SH-SY5Y (cell line): ENCODE measurements around the gene IRF7.

ENCODE experiments used
- GATA2 ChIP-seq: IDR thresholded peaks from 2 replicates; pipeline ENCODE4 v1.6.1; 2011; ENCODE audit warnings: mild to moderate bottlenecking, low read depth, low read length
- GATA3 ChIP-seq: IDR thresholded peaks from 2 replicates; pipeline ENCODE4 v1.6.1; 2011; ENCODE audit warnings: low read depth, mild to moderate bottlenecking, low read length, moderate library complexity

IRF7 gene

GRCh38 chr11:592501-592900 is 23.2 kb downstream of the IRF7 start:
- TF ChIP-seq GATA3 (no peak), GATA2 (no peak)

DNA sequence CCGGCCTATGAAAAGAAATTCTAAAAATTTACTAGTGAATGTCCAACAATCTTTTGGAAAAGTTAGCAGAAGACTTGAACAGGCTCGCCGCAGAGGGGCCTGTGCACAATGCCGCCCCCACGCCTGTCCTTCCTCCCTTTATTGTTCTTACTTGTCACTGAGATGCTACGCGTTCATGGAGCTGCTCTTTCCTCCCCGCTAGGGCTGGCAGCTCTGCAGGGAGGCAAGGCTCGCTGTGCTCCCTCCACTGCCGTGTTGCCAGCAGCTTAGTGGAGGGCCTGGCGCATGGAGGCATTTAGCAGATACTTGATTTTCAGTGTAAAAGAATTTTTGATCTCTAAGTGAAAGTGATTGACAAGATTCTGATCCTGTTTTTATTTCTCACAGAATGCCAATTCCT is 24.8 kb downstream of the IRF7 start:
- TF ChIP-seq GATA3 (no peak), GATA2 (no peak)

DNA sequence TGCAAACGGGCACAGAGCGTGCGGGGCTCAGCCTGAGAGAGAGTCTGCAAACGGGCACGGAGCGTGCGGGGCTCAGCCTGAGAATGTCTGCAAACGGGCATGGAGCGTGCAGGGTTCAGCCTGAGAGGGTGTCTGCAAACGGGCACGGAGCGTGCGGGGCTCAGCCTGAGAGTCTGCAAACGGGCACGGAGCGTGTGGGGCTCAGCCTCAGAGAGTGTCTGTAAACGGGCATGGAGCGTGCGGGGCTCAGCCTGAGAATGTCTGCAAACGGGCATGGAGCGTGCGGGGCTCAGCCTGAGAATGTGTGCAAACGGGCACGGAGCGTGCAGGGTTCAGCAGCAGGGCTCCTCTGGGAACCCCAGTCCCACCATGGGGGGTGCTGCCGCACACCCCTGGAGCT is 26.0 kb downstream of the IRF7 start:
- TF ChIP-seq GATA3 (no peak), GATA2 (no peak)

GRCh38 chr11:587978-588380 is 27.8 kb downstream of the IRF7 start:
- TF ChIP-seq GATA2, result no peak

- TF ChIP-seq GATA2 (no peak), GATA3 (no peak)
These were observed 28.2 kb downstream of the IRF7 start for GRCh38 chr11:587546-587945.

- TF ChIP-seq GATA3 (no peak), GATA2 (no peak)
These were observed 29.1 kb downstream of the IRF7 start for GRCh38 chr11:586376-587316.

- TF ChIP-seq GATA3 (no peak), GATA2 (no peak)
These were observed 31.5 kb downstream of the IRF7 start for GRCh38 chr11:584287-584686.

GRCh38 chr11:581752-582151 is 34.0 kb downstream of the IRF7 start:
- TF ChIP-seq GATA2 (no peak), GATA3 (no peak)

DNA sequence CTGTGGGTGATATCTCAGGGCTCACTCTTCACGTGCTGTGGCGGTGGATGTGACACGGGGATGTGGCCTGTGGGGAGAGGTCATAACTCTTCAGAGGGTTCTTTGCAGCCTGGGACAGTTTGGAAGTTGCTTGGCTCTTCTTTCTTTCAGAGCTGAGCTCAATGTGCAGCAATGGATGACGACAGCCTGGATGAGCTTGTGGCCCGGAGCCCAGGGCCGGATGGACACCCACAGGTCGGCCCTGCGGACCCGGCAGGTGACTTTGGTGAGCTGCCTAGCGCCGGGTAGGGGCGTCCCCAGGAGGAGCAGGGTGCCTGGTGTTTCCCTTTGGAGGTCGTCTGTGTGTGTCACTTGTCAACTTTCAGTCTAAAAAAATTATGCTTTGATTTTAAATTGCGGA is 34.4 kb downstream of the IRF7 start:
- TF ChIP-seq GATA3, result no peak
- TF ChIP-seq GATA2, result no peak

- TF ChIP-seq GATA3 (no peak), GATA2 (no peak)
These were observed 35.7 kb downstream of the IRF7 start for GRCh38 chr11:579830-580601.

- TF ChIP-seq GATA3 (no peak), GATA2 (no peak)
These were observed 37.3 kb downstream of the IRF7 start for GRCh38 chr11:578276-579035.

DNA sequence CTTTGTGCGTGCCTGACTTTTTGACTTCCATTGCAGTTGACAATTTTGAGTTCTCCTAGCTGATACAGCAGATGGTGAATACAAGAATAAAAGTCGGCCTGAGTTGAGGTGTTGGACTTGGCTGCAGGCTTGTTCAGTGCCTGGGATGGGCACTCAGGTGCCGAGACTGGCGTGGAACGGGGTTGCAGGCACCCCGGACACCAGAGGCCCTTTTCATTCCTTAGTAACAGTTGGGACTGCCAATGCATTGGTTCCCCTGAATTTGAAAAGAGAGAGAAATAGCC is 38.2 kb downstream of the IRF7 start:
- TF ChIP-seq GATA3 (no peak), GATA2 (no peak)

GRCh38 chr11:576811-577610 is 38.7 kb downstream of the IRF7 start:
- TF ChIP-seq GATA3 (no peak), GATA2 (no peak)
